HCT116 (cell line): ENCODE results near the gene FRMPD3.

Experiments
- EZH2phosphoT487 ChIP-seq: fragments of 200-600 bp; IDR thresholded peaks from 2 replicates; pipeline ENCODE4 v1.6.1; 2018; ENCODE audit warnings: antibody characterized with exemption, borderline replicate concordance
- JUND ChIP-seq: IDR thresholded peaks from 2 replicates; pipeline ENCODE4 v1.6.1; 2012
- POLR2A ChIP-seq: IDR thresholded peaks from 2 replicates; pipeline ENCODE4 v1.7.0; 2011; ENCODE audit warnings: borderline replicate concordance; ENCODE audit not compliant: insufficient read depth, insufficient read length; ENCODE audit errors: extremely low read depth
- POLR2AphosphoS5 ChIP-seq: IDR thresholded peaks from 2 replicates; pipeline ENCODE4 v1.6.1; 2011; ENCODE audit warnings: mild to moderate bottlenecking, low read depth, low read length, moderate library complexity
- YY1 ChIP-seq: IDR thresholded peaks from 2 replicates; pipeline ENCODE4 v1.6.1; 2011; ENCODE audit warnings: low read length, low read depth, moderate library complexity, mild to moderate bottlenecking; ENCODE audit not compliant: insufficient replicate concordance; ENCODE audit errors: extremely low read depth
- ZNF274 ChIP-seq: fragments of 200-500 bp; sonication (Bioruptor generic); IDR thresholded peaks from 2 replicates; pipeline ENCODE4 v1.6.1; 2014; ENCODE audit warnings: mild to moderate bottlenecking, low read depth, low read length, inconsistent platforms
- TF ChIP-seq, protein P1 (sequence below), 3 experiments: fragments of 200-600 bp in 1 of 3; sonication (generic) in 1 of 3; IDR thresholded peaks in 2 of 3; conservative IDR thresholded peaks in 1 of 3; 2 replicates each; pipeline ENCODE4 v1.5.1; 2012 to 2017; ENCODE audit warnings: low read depth in 2 of 3, low read length in 2 of 3, antibody characterized with exemption in 1 of 3, borderline replicate concordance in 1 of 3, control low read depth in 1 of 3, mild to moderate bottlenecking in 1 of 3, mixed read lengths in 1 of 3, mixed run types in 1 of 3, moderate library complexity in 1 of 3; ENCODE audit not compliant: insufficient read depth in 1 of 3

DNA sequence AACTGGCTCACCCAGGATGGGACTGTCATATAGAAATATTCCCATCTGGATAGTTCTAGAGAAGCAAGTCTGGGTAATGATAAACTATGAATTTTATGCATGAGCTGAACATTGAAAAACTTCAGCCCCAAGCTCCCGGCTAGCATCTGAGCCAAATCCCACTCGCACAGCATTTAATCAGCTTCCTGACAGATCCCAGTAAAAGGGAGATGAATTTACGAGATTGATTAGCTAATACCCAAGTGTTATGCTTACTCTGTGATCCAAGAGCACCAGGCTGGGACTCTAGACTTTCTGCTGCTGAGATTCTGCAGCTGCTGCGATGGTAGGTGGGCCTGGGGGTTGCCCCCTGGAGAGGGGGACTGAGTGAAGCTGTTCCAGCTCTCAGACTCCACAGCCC lies 28.0 kb downstream of the FRMPD3 start:
- TF ChIP-seq, protein P1, sequence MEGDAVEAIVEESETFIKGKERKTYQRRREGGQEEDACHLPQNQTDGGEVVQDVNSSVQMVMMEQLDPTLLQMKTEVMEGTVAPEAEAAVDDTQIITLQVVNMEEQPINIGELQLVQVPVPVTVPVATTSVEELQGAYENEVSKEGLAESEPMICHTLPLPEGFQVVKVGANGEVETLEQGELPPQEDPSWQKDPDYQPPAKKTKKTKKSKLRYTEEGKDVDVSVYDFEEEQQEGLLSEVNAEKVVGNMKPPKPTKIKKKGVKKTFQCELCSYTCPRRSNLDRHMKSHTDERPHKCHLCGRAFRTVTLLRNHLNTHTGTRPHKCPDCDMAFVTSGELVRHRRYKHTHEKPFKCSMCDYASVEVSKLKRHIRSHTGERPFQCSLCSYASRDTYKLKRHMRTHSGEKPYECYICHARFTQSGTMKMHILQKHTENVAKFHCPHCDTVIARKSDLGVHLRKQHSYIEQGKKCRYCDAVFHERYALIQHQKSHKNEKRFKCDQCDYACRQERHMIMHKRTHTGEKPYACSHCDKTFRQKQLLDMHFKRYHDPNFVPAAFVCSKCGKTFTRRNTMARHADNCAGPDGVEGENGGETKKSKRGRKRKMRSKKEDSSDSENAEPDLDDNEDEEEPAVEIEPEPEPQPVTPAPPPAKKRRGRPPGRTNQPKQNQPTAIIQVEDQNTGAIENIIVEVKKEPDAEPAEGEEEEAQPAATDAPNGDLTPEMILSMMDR (IDR thresholded peaks at IDR 0.05 in 2 of 3, conservative IDR thresholded peaks at IDR 0.05 in 1 of 3; ENCODE audit: borderline replicate concordance in 1 of 3, insufficient read depth in 1 of 3, low read depth in 2 of 3, low read length in 2 of 3): no peak
- no peak for TF ChIP-seq ZNF274
- TF ChIP-seq POLR2A: no peak
- no peak for TF ChIP-seq YY1
- no peak for TF ChIP-seq JUND
- no peak for TF ChIP-seq POLR2AphosphoS5
- TF ChIP-seq EZH2phosphoT487: no peak
